Middle frontal gyrus (tissue), 1 donor: Measurements from ENCODE around the gene BSG.
A peak's percentile ranks its signal among the peaks of the same experiment; 100 is the strongest.
"Not testable (repeated sequence)": the region's sequence is repeated elsewhere in the genome, so short reads cannot be mapped to it uniquely, and the experiment has no call there.

ENCODE experiments used
- DNase-seq: peaks from one replicate; pipeline ENCODE4 v3.0.0-alpha.2; 2015; ENCODE audit warnings: low spot score; ENCODE audit errors: extremely low spot score

BSG gene

DNA sequence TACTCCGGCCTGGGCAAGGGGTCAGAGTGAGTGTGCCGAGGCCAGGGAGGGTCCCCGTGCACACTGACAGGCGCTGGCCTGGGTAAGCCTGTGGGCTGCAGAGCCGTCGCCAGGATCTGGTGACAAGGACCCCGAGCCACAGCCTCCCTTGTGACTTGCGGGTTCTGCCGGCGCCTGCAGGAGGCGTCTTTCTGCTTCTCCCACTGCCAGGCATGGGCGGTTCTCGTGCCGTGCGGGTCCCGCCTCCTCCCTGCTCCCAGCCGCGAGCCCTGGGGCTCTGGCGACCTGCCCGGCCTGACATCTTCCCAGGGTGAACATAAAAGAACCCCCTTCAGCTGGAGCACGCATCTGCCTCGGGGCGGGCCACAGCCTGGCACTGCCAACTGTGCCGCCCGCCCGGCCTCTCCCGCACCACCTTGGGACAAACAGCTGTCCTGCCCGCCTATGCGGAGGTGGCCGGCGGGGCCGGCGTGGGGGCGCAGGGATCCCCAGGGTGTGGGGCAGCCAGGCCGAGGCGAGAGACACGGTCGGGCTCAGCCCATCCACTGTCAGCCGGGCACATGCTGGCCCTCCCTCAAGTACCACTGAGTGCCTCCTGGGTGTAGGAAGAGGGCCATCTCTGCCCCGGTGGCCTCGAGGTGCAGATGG, 15.8 kb downstream of the BSG start:
- peak; percentile 78 for DNase-seq

DNA sequence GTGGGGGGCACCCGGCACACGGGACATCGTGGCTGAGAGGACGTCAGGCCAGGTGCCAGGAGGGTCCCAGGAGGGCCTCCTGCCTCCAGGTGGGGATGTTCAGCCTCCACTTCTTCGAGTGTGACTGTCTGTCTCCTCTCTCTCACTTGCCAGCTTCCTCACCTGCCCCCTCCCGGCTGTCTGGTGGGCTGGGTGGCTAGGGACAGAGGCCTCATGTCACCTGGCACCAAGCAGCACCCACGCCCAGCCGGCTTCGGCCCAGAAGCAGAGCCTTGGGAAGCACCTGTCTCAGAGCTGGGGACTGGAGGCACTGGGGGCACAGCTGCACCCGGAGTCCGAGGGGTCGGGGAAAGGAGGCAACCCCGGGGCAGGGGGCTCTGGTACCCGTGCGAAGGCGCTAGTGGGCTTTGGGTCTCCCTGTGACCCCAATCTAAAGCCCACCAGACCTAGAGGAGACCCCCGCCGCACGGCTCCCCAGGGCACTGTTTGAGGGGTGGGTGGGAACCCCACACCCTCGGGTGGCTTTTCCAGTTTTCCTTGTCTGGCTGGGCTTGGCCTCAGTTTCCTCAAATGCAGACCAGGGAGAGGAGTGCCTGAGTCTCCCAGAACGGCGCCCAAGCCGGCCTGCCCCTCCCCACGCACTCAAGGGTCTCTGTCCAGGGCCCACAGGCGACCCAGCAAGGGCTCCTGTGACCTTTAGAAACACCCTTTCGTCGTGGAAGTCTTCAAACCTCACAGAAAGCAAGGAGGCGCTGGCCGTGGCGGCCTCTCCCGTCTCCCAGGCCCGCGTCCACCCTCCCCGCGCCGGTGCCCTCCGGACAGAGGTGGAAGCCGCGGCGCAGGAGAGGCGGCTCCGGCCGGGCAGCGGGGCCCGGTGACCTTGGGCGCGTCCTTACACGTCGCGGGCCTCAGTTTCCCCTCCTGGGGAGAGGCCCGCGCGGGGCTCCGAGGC, 16.6 kb downstream of the BSG start:
- DNase-seq = no peak

DNA sequence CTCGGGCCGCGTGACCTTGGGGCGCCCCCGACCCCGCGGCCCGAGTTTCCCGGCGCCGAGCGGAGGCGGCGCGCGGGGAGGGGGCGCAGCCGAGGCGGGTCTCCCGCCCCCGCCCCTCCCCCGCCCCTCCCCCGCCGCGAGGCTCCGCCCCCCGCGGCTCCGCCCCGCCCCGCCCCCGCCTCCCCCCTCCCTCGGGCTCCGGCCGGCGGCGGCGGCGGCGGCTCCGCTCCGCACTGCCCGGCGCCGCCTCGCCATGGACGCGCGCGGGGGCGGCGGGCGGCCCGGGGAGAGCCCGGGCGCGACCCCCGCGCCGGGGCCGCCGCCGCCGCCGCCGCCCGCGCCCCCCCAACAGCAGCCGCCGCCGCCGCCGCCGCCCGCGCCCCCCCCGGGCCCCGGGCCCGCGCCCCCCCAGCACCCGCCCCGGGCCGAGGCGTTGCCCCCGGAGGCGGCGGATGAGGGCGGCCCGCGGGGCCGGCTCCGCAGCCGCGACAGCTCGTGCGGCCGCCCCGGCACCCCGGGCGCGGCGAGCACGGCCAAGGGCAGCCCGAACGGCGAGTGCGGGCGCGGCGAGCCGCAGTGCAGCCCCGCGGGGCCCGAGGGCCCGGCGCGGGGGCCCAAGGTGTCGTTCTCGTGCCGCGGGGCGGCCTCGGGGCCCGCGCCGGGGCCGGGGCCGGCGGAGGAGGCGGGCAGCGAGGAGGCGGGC, 17.4 kb downstream of the BSG start, which contains the start of gene HCN2:
Gene HCN2 (plus strand): TSS at position 189 of the 703 bp plus-strand sequence. CDS start 65 bp downstream, at position 254.
- no peak for DNase-seq

DNA sequence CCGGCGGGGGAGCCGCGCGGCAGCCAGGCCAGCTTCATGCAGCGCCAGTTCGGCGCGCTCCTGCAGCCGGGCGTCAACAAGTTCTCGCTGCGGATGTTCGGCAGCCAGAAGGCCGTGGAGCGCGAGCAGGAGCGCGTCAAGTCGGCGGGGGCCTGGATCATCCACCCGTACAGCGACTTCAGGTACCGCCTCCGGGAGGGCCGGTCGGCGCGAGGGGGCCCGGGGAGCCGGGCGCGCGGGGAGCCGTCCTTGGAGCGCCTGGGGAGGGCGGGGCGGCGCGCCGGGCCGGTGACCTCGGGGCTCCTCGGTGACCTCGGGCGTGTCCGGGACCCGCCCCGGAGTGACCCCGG, 18.0 kb downstream of the BSG start:
- DNase-seq = no peak

DNA sequence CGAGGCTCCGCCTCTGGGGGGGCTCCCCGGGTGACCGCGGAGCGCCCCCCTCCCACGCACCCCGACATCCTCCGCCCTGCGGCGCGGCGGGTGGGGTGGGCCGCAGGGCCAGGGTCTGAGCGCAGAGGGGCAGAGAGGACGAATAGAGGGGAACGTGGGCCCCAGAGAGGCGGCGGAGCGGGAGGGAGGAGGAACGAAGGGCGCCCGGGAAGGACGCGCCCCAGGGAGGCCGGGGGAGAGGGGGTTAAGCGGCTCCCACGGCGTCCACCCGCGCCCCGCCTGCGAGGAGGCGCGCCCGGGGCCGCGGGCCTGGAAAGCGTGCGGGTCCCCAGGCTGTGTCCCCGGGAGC, 18.3 kb downstream of the BSG start:
- no peak for DNase-seq

DNA sequence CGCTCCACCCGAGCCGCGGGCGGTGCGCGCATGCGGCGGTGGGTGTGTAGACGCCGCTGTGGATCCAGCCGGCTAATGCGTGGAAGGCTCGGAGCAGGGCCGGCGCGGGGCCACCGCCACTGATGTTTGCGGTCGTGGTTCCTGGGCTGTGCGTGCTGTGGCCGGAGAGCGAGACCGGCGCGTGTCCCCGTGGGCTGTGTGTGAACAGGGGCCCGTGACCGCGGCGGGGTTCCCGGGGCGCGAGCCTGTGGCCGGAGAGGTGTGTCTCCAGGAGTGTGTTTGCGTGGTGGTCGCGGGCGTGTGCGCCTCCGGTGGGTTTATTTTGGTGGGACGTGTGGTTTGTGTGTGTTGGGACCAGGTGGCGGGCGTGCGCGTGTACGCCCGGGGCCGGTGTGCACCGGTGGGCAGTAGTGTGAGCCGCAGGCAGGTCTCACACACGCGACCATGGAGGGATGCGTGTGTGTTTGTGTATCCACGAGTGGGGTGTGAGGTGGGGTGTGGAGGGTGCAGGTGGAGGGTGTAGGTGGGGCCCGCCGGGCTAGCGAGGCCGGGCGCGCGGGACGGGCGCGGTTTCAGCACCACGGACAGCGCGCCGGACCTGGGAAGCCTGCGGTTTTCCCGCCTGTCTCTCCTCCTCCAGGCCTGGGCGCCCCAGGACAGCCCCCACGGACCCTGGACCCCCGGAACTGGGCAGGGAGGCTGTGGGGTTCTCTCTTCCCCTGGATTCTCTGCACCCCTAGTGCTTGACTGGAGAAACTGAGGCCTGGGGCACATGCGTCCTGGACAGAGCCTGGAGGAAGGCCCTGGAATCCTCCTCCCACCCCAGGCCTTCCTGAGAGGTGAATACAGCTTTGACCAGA, 18.9 kb downstream of the BSG start:
- DNase-seq = no peak

DNA sequence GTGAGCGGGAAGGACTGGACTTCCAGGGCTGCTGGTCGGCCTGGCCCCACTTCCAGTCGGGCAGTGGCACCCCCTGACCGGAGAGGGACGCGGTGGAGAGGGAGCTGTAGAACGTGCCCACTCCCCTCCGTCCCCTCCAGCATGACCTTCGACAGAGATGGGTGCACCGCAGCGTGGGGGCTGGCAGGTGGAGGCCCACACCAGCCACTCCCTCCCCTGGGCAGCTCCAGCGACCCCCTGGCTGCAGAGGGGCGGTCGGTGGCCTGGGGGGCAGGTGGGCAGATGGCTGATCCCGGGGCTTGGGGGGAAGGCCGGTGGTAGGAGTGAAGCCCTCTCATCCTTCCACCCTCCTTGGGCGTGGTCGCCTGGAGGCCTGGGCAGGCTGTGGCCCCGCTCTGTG, 19.7 kb downstream of the BSG start:
- DNase-seq = no peak

DNA sequence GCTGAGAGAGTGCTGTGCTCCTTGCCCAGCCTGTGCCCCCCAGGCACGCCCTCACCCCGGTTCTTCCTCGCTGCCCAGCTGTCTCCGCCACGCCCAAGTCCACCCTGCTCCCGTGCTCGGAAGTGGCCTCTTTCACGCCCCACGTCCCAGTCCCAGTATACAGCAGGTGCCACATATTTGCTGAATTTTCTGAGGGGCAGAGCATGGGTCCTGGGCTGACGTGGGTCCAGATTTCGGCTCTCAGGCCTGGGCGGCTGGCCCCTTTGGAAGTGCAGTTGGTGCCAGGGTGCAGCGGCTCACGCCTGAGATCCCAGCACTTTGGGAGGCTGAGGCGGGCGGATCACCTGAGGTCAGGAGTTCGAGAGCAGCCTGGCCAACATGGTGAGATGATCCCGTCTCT, 20.7 kb downstream of the BSG start:
- no peak for DNase-seq

DNA sequence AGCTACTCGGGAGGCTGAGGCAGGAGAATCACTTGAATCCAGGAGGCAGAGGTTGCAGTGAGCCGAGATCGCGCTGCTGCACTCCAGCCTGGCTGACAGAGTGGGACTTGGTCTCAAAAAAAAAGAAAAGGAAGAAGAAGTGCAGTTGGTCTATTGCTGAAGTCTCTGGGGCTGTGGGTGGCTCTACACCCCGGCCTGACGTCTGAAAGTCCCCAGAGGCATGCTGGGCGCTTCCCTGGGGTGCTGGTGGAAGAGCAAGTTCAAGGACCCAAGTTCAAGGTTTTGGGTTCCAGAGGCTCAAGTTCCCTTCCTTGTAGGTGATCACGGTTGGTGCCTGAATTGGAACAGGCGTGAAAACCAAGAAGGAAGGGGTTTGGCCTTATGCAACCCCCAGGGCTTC, 21.1 kb downstream of the BSG start:
- DNase-seq = no peak

DNA sequence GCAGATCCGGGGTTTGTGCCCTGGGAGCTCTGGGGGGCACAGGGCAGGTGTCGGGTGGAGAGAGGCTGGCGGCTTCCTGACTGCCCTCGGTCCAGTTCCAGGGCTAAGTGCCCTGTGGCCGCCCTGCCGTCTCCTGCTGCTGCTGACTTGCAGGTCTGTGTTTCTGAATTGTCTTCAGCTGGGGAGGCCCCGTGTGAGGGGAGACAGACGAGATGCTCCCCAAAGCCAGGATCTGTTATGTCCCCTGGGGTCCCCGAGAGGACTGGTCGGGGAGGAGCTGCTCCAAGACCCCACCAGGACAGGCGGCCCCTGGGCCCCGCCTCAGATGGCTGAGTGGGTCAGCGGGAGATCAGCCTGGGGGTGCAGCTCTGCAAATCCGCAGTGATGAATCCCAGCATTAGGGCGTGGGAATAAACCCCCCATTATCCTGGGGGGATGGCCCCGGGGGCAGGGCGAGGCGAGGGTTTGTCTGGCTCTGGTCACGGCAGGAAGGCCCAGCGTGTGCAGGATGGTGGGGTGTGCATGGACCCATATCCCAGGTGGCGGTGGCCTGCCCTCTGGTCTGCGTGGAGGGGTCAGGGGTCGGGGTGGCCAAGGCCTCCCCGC, 22.0 kb downstream of the BSG start:
- no peak for DNase-seq

DNA sequence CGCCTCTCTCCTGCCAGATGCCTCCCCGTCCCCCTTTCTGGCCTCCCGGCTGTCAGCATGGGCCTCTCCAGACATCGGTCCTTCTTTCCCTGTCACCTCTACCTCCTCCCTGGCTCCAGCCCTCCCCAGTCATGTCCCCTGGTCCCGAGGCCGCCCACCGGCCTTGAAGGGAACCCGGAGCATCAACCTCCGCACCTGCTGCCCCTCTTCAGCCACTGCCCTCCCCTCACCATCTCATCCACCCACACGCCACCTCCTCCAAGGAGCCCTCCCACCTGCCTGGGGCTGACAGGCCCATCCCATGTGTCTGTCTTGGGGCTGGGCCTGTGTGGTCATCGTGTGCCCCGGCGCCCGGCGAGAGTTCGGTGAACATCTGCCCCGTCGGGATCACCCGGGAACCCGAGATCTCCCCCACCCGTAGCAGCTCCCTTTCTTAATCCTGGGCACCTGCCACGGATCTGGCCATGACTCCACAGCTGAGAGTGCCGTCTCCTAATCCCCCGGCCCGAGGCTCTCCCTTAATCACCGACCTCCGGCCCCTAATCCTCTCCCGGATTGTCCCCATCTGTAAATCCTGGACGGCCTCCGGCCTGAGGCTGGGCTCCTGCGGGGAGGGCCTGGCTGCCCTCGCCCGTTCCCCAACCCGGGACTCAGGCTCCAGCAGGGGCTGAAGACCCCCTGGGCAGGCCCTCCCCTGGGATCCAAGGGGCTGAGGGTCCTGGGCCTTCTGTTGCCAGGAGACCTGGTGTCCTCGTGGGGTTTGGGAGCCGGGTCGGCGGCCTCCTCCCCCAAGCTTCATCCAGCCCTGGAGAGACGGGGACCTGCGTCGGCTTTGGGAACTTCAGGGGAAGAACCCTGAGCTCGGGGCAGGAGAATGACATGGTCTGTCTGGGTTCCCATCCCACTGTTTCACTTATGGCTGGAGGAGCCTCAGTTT, 23.2 kb downstream of the BSG start:
- no peak for DNase-seq

DNA sequence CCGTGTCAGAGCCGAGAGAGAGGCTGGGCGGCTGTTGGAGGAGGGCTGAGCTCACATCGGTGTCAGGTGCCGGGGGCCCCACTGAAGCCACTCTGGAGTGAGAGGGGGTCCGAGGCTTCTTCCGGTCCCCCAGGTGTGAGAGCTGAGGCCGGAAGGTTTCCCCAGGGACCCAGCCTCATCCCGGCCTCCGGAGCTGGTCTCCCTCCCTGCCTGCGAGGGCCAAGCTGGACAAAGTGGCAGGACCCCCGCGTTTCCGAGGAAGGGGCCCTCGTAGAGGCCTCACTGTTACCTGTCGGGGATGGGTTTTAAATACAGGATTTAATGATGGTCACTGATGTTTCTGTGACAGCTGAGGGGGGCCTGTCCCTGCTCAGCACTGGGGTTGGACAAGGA, 23.9 kb downstream of the BSG start:
- no peak for DNase-seq

DNA sequence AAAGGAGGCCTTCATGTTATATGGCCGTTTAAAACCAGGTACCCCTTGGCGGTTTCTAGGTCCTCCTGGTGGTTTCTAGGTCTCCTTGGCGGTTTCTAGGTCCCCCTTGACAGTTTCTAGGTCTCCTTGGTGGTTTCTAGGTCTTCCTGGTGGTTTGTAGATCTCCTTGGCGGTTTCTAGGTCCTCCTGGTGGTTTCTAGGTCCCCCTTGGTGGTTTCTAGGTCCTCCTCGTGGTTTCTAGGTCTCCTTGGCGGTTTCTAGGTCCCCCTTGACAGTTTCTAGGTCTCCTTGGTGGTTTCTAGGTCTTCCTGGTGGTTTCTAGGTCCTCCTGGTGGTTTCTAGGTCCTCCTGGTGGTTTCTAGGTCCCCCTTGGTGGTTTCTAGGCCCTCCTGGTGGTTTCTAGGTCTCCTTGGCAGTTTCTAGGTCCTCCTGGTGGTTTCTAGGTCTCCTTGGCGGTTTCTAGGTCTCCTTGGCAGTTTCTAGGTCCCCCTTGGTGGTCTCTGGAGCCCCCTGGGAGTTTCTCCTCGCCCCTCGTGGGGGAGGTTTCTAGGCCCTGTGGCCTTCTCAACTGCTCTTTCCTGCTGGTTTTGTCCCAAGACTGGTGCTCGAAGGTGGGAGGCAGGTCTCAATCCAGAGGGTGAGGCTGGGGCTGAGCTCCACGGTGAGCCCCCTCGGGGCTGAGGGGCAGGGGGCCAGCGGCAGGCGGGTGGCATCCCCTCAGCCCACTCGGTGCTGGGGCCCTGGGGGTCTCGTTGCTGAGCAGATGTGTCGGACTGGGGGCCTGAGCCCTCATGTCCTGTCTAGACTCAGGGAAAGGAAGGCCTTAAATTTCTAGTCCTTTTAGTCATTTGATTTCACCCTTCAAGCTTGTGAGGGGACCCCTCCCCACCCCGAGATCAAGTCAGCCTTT, 25.3 kb downstream of the BSG start:
- DNase-seq = no peak

DNA sequence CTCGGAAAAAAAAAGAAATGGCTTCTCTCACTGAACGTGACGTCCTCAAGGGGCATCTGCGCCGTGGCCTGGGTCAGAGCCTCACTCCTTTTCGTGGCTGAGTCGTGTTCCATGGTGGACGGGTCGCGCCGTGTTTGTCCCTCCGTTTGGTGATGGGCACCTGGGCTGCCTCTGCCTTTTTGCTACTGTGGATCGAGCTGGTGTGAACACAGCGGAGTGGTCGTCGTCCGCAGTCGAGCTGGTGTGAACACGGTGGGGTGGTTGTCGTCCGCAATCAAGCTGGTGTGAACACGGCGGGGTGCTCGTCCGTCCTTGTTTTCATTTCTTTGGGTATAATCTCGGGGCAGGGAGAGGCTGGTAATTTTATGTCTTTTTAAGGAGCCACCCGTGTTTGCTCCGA, 28.9 kb downstream of the BSG start:
- DNase-seq = no peak

DNA sequence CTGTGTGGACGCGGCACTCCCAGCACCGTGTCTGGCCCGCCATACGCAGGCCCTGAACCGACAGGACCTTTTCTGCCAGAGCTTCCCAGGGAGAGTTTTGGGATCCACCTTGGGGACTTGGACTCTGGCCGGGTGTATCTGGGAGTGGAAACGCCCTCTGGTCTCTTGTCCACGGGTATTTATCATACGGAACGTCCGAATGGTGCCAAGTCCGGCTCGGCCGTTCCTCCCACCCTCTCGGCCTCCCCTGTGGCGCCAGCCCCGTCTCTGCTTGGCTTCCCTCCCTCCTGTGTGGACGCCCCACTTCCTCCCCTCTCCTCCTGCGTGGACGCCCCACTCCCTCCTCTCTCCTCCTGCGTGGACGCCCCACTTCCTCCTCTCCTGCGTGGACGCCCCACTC, 29.4 kb downstream of the BSG start:
- no peak for DNase-seq

DNA sequence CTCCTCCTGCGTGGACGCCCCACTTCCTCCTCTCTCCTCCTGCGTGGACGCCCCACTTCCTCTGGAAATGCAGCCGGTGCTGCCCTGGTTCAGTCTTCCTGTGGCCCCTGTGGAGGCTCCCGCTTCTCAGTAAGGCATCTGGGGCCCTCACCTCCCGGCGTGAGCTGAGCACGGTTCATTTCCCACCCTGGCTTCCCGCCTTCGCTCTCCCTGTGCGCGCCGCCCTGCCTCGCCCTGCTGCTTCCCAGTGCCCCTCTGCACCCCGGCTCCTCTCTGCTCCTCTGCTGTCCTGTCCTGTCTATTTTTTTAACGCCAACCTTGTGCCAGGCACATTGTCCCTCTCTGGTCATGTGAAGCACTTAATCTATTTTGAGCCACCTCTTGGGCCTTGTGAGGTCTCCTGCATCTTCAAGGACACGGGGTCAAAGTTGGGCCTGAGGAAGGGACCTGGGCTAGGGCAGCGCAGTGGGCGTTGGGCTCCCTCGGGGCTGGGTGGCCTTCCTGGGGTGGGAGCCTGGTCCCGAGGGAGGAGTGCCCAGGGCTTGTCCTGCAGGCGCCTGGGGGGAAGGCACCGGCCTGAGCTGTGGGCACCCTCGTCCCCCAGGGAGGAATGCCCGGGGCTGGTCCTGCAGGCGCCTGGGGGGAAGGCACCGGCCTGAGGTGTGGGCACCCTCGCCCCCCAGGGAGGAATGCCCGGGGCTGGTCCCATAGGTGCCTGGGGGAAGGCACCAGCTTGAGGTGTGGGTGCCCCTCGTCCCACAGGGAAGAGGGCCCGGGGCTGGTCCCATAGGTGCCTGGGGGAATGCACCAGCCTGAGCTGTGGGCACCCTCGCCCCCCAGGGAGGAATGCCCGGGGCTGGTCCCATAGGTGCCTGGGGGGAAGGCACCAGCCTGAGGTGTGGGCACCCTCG, 30.2 kb downstream of the BSG start:
- no peak for DNase-seq

DNA sequence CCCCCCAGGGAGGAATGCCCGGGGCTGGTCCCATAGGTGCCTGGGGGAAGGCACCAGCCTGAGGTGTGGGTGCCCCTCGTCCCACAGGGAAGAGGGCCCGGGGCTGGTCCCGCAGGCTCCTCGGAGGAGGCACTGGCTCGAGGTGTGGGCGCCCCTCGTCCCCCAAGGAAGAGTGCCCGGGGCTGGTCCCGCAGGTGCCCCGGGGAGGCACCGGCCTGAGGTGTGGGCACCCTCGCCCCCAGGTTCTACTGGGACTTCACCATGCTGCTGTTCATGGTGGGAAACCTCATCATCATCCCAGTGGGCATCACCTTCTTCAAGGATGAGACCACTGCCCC, 30.9 kb downstream of the BSG start:
- DNase-seq = not testable (repeated sequence)

DNA sequence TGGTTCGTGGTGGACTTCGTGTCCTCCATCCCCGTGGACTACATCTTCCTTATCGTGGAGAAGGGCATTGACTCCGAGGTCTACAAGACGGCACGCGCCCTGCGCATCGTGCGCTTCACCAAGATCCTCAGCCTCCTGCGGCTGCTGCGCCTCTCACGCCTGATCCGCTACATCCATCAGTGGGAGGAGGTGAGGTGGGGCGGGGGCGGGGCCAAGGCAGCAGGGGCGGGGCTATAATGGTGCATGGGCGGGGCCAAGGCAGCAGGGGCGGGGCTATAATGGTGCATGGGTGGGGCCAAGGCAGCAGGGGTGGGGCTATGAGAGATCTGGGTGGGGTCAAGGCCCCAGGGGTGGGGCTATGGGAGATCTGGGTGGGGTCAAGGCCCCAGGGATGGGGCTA, 31.4 kb downstream of the BSG start:
- DNase-seq = not testable (repeated sequence)
